NCI-H1694 (cell line): ENCODE measurements around the gene SALL1.
A peak's percentile ranks its signal among the peaks of the same experiment; 100 is the strongest.

Experiments
- DNase-seq: peaks from one replicate; lab custom pipeline; 2025; lab: John Stamatoyannopoulos, UW

SALL1 gene

GRCh38 chr16:51156807-51157200 is 5.7 kb upstream of the SALL1 start:
- no peak for DNase-seq

DNA sequence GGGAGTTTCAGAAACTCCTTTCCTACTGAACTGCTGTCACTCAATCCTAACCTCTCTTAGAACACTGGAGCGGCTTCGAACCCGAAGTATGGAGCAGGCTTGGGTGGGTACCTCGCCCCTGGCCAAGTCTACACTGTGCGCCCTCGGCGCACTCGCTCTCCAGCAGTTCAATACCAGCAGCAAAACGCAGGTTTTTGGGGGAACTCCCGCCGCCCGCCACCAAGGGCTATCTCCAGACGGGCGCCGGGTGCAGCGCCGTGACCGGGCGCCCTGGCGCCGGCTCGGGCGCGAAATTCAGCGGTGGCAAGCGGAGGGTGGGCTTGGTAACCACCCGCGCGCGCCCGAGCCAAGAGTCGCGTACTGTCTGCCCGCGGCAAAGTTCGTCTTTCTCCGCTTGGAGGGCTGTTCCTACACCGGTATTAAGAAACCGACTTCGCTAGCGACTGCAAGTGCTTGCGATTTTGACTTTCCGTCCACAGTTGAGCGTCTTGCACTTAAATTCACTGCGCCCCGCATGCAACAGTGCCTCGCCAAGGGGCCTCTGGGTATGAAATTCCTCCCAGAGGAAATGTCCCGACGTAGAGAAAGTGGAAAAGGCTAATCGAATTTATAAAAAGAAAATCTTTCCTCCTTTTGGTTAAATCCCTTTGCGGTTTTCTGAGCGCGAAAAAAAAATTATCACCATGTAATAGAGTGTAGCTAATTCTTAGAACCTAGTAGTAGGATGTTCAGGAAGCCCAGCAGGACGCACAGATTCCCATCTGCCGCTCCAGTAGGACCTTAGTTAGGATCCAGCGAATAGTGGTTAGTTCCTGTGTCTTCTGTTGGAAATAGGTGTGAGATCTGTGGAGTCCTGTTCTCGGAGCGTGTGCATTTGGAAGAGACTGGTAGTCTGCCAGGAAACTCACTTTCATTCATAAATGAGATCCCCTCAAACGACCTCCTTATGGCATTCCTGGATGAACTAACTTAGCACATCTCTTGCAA is 5.0 kb upstream of the SALL1 start:
- DNase-seq = no peak

DNA sequence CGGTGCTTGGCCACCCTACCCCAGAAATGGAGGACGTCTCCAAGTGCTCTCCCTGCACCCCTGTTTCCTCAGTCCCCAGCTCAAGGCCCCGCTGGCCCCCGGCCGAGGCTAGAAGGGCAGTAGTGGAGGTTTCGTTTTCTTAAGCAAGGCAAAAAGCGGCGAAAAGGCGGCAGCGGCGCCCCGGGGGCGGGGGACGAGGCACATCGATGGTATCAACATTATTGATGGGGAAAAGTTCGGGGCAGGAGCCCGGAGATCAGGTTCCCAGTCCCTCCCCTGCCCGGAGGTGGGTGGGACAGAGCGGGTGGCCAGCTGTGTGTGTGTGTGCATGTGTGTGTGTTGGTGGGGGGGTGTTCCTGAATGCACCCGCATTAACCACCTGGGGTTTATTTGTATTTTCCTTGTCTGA is 4.1 kb upstream of the SALL1 start:
- DNase-seq = no peak

- no peak for DNase-seq
Observed at GRCh38 chr16:51154271-51155171, 3.5 kb upstream of the SALL1 start.

DNA sequence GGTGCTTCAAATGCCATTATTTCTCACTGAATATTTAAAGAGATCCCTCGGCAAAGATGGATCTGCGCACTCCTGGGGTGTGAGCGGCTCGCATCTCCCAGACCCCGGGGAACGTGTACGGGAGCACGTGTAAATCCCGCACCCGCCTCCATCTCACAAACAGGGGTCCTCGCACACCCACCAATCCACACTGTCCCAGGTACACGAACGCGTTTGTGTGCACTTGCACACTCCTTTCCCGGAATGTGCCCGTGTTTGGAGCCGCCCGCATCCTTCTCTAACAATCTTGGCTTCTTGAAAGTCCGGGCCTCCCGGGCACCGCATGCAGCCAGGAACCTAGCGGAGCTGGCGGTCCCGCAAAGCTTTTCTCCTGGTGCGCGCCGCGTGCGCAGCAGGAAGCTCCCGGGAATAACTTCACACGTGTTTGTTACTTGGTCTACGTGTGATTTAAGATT is 2.5 kb upstream of the SALL1 start:
- DNase-seq = no peak

DNA sequence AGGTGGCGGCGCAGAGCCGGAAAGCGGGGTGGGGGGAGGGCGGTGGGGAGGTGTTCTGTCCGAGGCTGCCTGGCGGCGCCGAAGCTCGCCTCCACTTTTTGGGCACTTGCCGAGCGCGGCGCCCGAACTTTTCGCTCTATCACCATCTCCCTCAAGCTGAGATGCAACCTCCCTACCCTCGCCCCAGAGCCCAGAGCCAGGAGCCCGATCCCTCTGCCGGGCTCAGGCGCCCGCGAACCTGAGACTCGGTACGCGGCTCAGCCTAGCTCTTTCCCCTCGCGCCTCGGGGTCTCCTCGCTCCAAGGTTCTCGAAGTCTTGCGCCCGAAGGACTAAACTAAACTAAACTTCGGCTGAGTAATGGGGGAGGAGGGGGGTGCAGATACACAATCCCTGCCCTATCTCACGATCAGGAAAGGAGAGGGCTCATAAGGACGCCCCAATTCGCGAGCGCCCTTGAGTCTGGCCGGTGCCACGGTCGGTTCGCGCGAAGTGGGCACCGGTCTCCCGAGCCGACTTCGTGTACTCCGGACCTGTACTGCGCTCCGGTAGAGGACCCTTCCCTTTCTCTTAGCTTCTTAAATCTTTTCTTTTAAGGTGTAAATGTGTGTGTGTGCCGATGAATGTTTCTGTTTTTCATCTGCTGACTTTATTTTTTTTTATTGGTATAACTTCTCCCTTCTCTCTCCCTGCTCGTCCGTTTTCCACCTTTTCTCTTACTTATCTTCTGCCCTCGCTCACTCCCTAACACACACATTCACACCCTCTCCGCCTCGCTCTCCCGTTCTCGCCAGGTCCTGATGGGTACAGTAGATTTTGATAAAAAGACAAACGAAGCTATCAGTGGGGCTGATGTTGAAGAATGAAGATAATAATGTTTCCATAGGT is 1.9 kb upstream of the SALL1 start:
- no peak for DNase-seq

- DNase-seq = peak; percentile 19
Observed at GRCh38 chr16:51151961-51152663, 1.0 kb upstream of the SALL1 start.

- peak; percentile 44 for DNase-seq
Observed at GRCh38 chr16:51151435-51151960, 428 bp upstream of the SALL1 start.

GRCh38 chr16:51150165-51150887 is 744 bp downstream of the SALL1 start:
- no peak for DNase-seq

DNA sequence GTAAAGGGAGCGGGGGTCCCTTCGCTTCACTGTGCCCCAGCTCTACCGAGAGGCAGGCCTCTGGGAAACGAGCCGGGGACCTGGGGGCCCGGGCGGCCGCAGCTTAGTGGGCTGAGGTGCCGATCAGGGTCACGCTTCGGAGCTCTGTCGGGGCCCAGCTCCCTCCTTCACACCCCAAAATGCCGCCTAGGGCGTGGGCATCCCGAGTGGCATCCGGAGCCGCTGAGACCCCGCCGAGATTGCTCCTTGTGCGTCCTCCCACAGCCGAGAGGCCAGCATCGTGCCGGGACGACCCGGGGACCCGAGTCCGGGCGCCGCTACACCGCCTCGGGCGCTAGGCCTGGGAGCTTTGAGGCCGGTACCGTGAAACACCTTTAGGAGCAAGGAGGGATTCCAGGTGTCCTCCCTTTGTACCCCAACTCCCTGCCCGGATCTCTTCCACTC is 1.3 kb downstream of the SALL1 start:
- no peak for DNase-seq

GRCh38 chr16:51149251-51149661 is 1.8 kb downstream of the SALL1 start:
- DNase-seq = no peak

- no peak for DNase-seq
Observed at GRCh38 chr16:51148678-51149228, 2.3 kb downstream of the SALL1 start.

DNA sequence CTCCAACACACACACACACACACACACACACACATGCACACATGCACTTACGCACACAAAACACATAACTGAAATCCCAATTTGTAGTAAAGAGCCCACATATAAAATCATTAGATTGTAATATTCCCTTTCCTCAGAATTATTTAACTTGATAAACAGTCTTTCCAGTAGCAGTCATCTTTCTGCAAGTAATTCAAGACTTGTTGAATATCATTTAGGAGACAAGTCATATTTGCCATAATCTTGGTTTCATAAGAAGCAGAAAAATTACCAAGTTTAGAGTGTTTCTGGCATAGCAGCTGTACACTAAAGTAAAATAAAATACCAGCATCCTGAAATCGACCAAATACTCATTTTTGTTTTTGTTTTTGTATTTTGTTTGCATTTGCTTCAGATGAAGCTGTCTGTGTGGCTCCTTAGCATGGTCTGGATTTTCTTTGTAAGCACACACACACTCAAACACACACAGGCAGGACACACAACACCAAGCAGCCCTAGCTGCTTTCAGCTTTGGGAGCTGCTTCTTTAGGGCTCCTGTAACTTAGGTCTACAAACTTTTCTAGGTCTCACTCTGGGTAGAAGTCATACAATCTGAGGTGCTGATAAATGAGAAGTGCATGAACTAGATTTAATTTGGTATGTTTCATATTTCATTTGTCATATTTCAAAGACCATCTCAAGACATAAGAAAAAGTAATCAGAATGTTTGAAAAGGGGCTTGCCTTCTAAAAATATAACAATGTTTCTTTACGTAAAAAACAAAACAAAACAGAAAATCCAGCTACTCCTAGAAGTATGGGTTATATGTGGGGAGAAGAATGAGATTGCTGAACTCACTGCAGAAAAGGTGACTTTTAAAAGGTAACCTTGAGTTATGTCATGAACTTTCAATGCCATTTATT is 3.0 kb downstream of the SALL1 start:
- no peak for DNase-seq

DNA sequence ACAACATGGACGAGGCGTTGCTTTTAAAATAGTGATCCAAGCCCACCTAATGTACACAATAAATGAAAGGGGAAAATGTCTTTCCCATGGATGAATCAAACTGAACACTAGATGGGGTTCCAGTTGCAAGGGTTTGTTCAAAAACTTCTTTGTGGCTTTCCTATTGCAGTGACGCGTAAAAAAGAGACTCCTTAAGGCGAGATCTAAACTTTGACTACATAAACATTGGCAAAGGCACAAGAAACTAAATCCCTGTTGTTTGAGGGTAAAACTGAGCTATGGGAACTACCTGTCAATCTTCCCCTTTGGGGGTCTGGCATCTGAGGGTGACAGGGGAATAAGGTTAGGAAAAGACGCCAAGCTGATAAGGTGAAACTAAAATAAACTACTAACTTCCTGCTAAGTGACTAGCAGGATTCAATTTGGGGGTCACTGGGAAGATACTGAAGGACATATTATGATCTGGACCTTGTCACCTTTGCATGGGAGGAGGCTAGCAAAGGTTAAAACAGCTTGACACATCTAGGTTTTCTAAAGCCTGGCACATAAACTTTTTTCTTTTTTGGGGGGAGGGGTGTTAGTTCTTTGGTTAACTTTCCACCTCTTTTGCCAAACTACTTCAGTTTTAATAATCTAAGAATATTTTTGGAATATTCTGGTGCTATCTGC is 4.7 kb downstream of the SALL1 start:
- DNase-seq = no peak

- DNase-seq = no peak
Observed at GRCh38 chr16:51144203-51144602, 6.9 kb downstream of the SALL1 start.

DNA sequence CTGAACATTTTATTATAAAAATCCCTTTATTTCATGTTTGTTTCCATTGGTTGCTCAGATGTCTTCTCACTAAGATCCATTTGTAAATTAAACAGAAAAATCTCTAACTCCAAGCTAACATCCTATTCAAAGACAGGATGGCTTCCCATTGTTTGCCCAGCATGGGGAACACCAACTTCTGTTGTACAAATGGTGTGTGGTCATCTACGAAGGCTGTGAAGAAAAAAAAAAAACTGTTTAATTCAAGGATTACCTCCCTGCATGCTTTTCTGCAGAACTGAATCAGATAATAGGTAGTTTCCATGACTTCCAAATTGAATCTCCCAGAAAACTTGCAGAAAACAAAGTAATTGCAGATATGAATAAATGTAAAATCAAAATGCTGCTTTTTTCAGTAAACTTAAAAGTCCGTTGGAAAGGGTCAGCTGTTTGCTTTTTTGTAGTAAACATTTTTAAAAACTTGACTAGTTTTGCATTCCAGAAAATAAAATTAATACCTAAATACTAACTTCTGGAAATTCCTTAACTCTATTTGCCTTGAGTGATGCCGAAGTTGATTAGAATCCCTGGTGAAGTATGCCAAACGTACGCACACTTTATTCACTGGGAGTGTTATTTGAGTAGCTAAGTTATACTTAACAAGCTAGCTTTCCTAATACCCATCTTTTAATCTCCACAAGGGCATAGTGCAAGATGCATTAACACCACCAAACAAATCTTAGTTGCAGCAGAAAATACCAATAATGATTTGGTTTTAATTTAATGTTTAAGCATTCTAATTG is 7.7 kb downstream of the SALL1 start:
- no peak for DNase-seq

DNA sequence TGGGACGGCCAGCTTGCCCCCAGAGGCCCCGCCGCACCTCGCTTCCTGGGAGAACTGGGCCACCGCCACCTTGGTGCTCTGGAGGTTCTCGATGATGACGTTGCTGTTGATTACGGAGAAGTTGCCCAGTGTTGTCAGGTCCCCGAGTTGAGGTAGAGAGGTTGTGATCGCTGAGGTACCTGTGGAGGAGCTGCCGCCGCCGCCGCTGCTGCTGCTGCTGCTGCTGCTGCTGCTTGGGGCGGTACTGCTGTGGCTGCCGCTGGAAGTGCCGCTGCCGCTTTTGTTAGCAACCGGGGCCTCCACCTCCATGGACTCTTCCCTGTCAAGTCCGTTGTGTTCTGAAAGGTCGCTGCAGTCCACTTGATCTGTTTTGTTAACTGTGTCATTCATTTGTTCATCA is 9.5 kb downstream of the SALL1 start:
- DNase-seq = no peak
